GM23338 (cell line): ENCODE data around the gene HLA-DPA1.

Experiments used
- CREB1 ChIP-seq: fragments of 250-450 bp; sonication (Bioruptor Pico); IDR thresholded peaks from 2 replicates; pipeline ENCODE4 v1.5.0; 2020; ENCODE audit warnings: low read depth, mild to moderate bottlenecking, moderate library complexity
- EZH2 ChIP-seq: fragments of 200-600 bp; sonication (generic); IDR thresholded peaks from one replicate; pipeline ENCODE4 v1.8.0; 2017; ENCODE audit warnings: antibody characterized with exemption, mild to moderate bottlenecking, low read depth; ENCODE audit not compliant: unreplicated experiment
- EZH2phosphoT487 ChIP-seq: fragments of 200-600 bp; sonication (generic); IDR thresholded peaks from one replicate; pipeline ENCODE4 v1.8.1; 2018; ENCODE audit warnings: antibody characterized with exemption; ENCODE audit not compliant: unreplicated experiment
- JUNB ChIP-seq: IDR thresholded peaks from one replicate; pipeline ENCODE4 v1.6.1; 2016; ENCODE audit warnings: antibody characterized with exemption; ENCODE audit not compliant: unreplicated experiment
- POLR2AphosphoS5 ChIP-seq: IDR thresholded peaks from 2 replicates; pipeline ENCODE4 v1.6.1; 2016; ENCODE audit warnings: antibody characterized with exemption, low read depth
- STAT1 ChIP-seq: IDR thresholded peaks from one replicate; pipeline ENCODE4 v1.6.1; 2016; ENCODE audit warnings: antibody characterized with exemption; ENCODE audit not compliant: unreplicated experiment
- ZNF114 ChIP-seq: fragments of 250-450 bp; sonication (Bioruptor Pico); IDR thresholded peaks from 2 replicates; pipeline ENCODE4 v1.5.0; 2020; ENCODE audit warnings: mild to moderate bottlenecking, moderate library complexity
- ZNF331 ChIP-seq: fragments of 250-450 bp; sonication (Bioruptor Pico); IDR thresholded peaks from 2 replicates; pipeline ENCODE4 v1.5.0; 2020; ENCODE audit warnings: low read depth, mild to moderate bottlenecking, moderate library complexity
- TF ChIP-seq, protein P1 (sequence below), 2 experiments: fragments of 200-600 bp in 1 of 2; sonication (generic) in 1 of 2; conservative IDR thresholded peaks; 2 replicates each; pipeline versions ENCODE4 v1.5.1 to v1.6.1; 2016 to 2017; ENCODE audit warnings: antibody characterized with exemption in 2 of 2, low read depth in 2 of 2, mild to moderate bottlenecking in 2 of 2, moderate library complexity in 1 of 2
- TF ChIP-seq, protein P2 (sequence below): IDR thresholded peaks from one replicate; pipeline ENCODE4 v1.6.1; 2018; ENCODE audit warnings: antibody characterized with exemption; ENCODE audit not compliant: unreplicated experiment
- TF ChIP-seq, protein P3 (sequence below): IDR thresholded peaks from 2 replicates; pipeline ENCODE4 v1.6.1; 2016; ENCODE audit warnings: antibody characterized with exemption

DNA sequence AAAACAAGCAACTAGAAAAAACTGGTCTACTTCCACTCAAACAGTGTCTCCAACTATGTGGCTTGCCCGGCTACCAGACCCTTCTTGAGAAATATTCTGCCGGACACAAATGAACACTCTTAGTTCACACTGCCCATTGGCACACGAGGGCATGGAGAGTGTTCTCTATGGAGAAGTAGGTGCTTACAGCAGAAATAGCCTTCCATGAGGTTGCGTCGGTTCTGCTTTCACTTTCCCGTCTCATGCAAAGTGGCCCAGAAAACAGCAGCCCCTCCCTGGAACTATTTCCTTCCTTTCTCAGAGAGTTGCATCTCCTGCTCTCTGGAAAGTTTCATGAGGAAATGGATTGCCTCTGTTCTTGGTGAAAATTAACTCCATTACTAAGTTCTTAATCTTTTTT, 54.5 kb downstream of the HLA-DPA1 start:
- TF ChIP-seq, protein P1, sequence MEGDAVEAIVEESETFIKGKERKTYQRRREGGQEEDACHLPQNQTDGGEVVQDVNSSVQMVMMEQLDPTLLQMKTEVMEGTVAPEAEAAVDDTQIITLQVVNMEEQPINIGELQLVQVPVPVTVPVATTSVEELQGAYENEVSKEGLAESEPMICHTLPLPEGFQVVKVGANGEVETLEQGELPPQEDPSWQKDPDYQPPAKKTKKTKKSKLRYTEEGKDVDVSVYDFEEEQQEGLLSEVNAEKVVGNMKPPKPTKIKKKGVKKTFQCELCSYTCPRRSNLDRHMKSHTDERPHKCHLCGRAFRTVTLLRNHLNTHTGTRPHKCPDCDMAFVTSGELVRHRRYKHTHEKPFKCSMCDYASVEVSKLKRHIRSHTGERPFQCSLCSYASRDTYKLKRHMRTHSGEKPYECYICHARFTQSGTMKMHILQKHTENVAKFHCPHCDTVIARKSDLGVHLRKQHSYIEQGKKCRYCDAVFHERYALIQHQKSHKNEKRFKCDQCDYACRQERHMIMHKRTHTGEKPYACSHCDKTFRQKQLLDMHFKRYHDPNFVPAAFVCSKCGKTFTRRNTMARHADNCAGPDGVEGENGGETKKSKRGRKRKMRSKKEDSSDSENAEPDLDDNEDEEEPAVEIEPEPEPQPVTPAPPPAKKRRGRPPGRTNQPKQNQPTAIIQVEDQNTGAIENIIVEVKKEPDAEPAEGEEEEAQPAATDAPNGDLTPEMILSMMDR (conservative IDR thresholded peaks at IDR 0.05; ENCODE audit: low read depth in 2 of 2): no peak
- no peak for TF ChIP-seq EZH2
- TF ChIP-seq, protein P2, sequence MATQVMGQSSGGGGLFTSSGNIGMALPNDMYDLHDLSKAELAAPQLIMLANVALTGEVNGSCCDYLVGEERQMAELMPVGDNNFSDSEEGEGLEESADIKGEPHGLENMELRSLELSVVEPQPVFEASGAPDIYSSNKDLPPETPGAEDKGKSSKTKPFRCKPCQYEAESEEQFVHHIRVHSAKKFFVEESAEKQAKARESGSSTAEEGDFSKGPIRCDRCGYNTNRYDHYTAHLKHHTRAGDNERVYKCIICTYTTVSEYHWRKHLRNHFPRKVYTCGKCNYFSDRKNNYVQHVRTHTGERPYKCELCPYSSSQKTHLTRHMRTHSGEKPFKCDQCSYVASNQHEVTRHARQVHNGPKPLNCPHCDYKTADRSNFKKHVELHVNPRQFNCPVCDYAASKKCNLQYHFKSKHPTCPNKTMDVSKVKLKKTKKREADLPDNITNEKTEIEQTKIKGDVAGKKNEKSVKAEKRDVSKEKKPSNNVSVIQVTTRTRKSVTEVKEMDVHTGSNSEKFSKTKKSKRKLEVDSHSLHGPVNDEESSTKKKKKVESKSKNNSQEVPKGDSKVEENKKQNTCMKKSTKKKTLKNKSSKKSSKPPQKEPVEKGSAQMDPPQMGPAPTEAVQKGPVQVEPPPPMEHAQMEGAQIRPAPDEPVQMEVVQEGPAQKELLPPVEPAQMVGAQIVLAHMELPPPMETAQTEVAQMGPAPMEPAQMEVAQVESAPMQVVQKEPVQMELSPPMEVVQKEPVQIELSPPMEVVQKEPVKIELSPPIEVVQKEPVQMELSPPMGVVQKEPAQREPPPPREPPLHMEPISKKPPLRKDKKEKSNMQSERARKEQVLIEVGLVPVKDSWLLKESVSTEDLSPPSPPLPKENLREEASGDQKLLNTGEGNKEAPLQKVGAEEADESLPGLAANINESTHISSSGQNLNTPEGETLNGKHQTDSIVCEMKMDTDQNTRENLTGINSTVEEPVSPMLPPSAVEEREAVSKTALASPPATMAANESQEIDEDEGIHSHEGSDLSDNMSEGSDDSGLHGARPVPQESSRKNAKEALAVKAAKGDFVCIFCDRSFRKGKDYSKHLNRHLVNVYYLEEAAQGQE: no peak
- TF ChIP-seq POLR2AphosphoS5: no peak
- TF ChIP-seq, protein P3, sequence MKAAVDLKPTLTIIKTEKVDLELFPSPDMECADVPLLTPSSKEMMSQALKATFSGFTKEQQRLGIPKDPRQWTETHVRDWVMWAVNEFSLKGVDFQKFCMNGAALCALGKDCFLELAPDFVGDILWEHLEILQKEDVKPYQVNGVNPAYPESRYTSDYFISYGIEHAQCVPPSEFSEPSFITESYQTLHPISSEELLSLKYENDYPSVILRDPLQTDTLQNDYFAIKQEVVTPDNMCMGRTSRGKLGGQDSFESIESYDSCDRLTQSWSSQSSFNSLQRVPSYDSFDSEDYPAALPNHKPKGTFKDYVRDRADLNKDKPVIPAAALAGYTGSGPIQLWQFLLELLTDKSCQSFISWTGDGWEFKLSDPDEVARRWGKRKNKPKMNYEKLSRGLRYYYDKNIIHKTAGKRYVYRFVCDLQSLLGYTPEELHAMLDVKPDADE: no peak
- no peak for TF ChIP-seq ZNF114
- TF ChIP-seq EZH2phosphoT487: no peak
- no peak for TF ChIP-seq STAT1
- no peak for TF ChIP-seq CREB1 (CRISPR knock-in tag)
- no peak for TF ChIP-seq ZNF331 (CRISPR knock-in tag)
- TF ChIP-seq JUNB: no peak
